Heart left ventricle (tissue), 16 donors: ENCODE results near the gene MYBL2. TPM values are rescaled to one million over a fixed set of nuclear protein-coding genes. Genes with fewer than 3 reads are reported as not detected.

Experiments used
- ATAC-seq, 4 donors: fragments of 200-7000 bp; cut with Tn5 transposase; one replicate each; pipeline ENCODE4 v1.9.1; 2020 to 2022; ENCODE audit warnings: moderate library complexity in 4 of 4, mild to moderate bottlenecking in 3 of 4, moderate number of reproducible peaks in 1 of 4
- DNase-seq, 5 donors: peaks; one replicate each; pipeline ENCODE4 v3.0.0-alpha.2; 2020
- H3K27ac ChIP-seq, 12 donors: fragments of 200-600 bp; sonication (generic) in 4 of 12; one replicate each; pipeline versions ENCODE4 v1.5.0 to v1.8.0; 2016 to 2022; ENCODE audit warnings: mild to moderate bottlenecking in 2 of 12
- H3K27me3 ChIP-seq, 9 donors: fragments of 200-600 bp; sonication (generic) in 2 of 9; one replicate each; pipeline versions ENCODE4 v1.5.1 to v1.8.0; 2016 to 2022; ENCODE audit warnings: mild to moderate bottlenecking in 3 of 9
- H3K36me3 ChIP-seq, 9 donors: fragments of 200-600 bp; sonication (generic) in 2 of 9; one replicate each; pipeline versions ENCODE4 v1.5.0 to v1.8.0; 2018 to 2022; ENCODE audit warnings: mild to moderate bottlenecking in 2 of 9
- H3K4me1 ChIP-seq, 12 donors: fragments of 200-600 bp; sonication (generic) in 4 of 12; one replicate each; pipeline versions ENCODE4 v1.5.0 to v1.8.0; 2016 to 2022; ENCODE audit warnings: mild to moderate bottlenecking in 3 of 12
- H3K4me3 ChIP-seq, 12 donors: fragments of 200-600 bp; sonication (generic) in 4 of 12; one replicate each; pipeline versions ENCODE4 v1.5.0 to v1.8.0; 2017 to 2022; ENCODE audit warnings: mild to moderate bottlenecking in 9 of 12, moderate library complexity in 4 of 12
- H3K9me3 ChIP-seq, 12 donors: fragments of 200-600 bp; sonication (generic) in 4 of 12; one replicate each; pipeline versions ENCODE4 v1.5.0 to v1.8.0; 2016 to 2022; ENCODE audit warnings: mild to moderate bottlenecking in 1 of 12
- POLR2A ChIP-seq, 2 donors: fragments of 450-650 bp; IDR thresholded peaks; one replicate each; pipeline ENCODE4 v1.6.1; 2017; ENCODE audit warnings: antibody characterized with exemption in 2 of 2, mild to moderate bottlenecking in 2 of 2, moderate library complexity in 2 of 2
- WGBS, 4 donors: extraction: QIAGEN DNeasy Blood & Tissue Kit in 2 of 4; methylation state at CpG; one replicate each; pipeline versions ENCODE4 v1.1.5 to v1.1.7; 2013 to 2018; 5-methylcytosine and 5-hydroxymethylcytosine counted together
- intact Hi-C, 10 donors: fragments of 100-400 bp; cut with DNase I; formaldehyde crosslinking; loops; one replicate each; pipeline versions ENCODE4 v1.11.1 to v1.14.2; 2022
- polyA plus RNA-seq, 2 donors: library from polyadenylated mRNA; stranded (reverse); fragments of 200-250 nt; gene quantifications; one replicate each; pipeline ENCODE4 v1.2.3, GENCODE V29; 2013
- total RNA-seq, 9 donors: library from RNA; depleted of rRNA in 2 of 9; stranded (reverse); fragments of >200 nt in 2 of 9; fragmentation: NEBNext Ultra II Directional in 3 of 9; extraction: Animal tissue kit (Norgen Biotek cat#: 25700) in 3 of 9; gene quantifications; one replicate each; pipeline versions ENCODE4 v1.1.0 to v1.2.4, GENCODE V29; 2016 to 2023
- TF ChIP-seq, protein P1 (sequence below), 12 donors: fragments of 200-600 bp; sonication (generic) in 4 of 12; IDR thresholded peaks; one replicate each; pipeline versions ENCODE4 v1.5.0 to v1.8.0; 2018 to 2022; ENCODE audit warnings: antibody characterized with exemption in 12 of 12, mild to moderate bottlenecking in 5 of 12
- donor health status: ischemic (EF 13 %, LVEDD 7.1; RV severe dilation, severe dysfunction).
- donor health status: healthy with polysubstance abuse.
- donor health status: DM: no; HTN: yes; CAD: no.
- donor health status: DM: no; HTN: no; CAD: no.
- donor health status: ischemic (EF 25% LVEDD 6.9; RV normal size, moderate dysfunction).
- donor health status: ischemic (EF 25% LVEDD 5.7; RV mildly dilated, moderate dysfunction).
- donor health status: healthy.
- donor health status: DM: yes; HTN: yes; CAD: no.
- donor health status: ischemic (EF 35%, LVEDD 5.7; RV mildly dilated, moderate dysfunction).
- donor health status: nonischemic (EF 11% LVEDD 7.7; RV severe dilation, severe dysfunction).
- donor health status: DM: yes; HTN: yes; CAD: no.
- donor health status: PGD.
- donor health status: ischemic (EF 29% LVEDD 5.4; RV normal size, mild dysfunction).
- donor health status: nonischemic (EF 23%, LVEDD 6.1; RV moderate dilation, normal function).

MYBL2 gene
- total and polyA plus RNA-seq, 11 donors, result 0.07 to 7.9 (median 0.17) TPM; not detected in 2

DNA sequence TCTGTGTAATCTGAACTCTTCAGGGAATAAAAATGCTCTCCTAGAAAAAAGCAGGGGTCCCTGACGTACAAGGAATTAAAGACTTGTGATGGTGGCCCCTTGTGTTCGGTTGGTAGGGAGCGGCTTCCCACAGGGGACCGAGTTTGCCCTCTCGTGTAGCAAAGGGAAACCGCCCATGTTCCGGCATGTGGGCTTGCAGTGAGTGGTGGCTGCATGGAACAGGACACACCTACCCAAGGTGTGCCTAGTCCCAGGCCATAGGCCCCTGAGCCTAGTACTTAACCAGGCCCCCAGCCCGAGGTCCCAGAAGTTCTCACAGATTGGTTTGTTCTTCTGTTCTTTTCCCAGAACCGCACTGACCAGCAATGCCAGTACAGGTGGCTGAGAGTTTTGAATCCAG lies 15.5 kb downstream of the MYBL2 start:
- peaks cover 0 to 4% (median 0%) of the 10 kb centered on the region in 12 donors for H3K4me1 ChIP-seq
- ATAC-seq (no peak), DNase-seq (no peak)
- no peaks in the 10 kb centered on the region for H3K27me3 ChIP-seq
- TF ChIP-seq, protein P1, sequence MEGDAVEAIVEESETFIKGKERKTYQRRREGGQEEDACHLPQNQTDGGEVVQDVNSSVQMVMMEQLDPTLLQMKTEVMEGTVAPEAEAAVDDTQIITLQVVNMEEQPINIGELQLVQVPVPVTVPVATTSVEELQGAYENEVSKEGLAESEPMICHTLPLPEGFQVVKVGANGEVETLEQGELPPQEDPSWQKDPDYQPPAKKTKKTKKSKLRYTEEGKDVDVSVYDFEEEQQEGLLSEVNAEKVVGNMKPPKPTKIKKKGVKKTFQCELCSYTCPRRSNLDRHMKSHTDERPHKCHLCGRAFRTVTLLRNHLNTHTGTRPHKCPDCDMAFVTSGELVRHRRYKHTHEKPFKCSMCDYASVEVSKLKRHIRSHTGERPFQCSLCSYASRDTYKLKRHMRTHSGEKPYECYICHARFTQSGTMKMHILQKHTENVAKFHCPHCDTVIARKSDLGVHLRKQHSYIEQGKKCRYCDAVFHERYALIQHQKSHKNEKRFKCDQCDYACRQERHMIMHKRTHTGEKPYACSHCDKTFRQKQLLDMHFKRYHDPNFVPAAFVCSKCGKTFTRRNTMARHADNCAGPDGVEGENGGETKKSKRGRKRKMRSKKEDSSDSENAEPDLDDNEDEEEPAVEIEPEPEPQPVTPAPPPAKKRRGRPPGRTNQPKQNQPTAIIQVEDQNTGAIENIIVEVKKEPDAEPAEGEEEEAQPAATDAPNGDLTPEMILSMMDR (IDR thresholded peaks at IDR 0.05), result no peak
- TF ChIP-seq POLR2A (IDR thresholded peaks at IDR 0.05), result no peak
- no peaks in the 10 kb centered on the region for H3K9me3 ChIP-seq
- no peaks in the 10 kb centered on the region for H3K36me3 ChIP-seq
- intact Hi-C loops, result no loop called here
- no peak overlapping the region for H3K4me3 ChIP-seq
- 95 to 99% (median 96%) methylated on average over 9 of the region's 9 CpGs for WGBS, 4 donors
- H3K27ac ChIP-seq, result no peak overlapping the region

DNA sequence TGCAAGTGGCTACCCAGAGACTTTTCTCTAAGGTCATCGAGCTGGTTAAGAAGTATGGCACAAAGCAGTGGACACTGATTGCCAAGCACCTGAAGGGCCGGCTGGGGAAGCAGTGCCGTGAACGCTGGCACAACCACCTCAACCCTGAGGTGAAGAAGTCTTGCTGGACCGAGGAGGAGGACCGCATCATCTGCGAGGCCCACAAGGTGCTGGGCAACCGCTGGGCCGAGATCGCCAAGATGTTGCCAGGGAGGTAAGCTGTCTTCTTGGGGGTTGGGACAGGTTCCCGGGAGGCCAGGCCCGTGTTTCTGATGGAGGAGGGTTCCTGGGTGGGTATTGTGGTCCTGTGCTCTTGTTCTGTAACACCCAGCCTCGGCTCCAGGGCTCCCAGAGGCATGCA lies 19.9 kb downstream of the MYBL2 start:
- intact Hi-C loops, result no loop called here
- Histone ChIP-seq H3K36me3 (no peaks in the 10 kb centered on the region), H3K27me3 (no peaks in the 10 kb centered on the region), H3K4me1 (peaks cover 0 to 3% (median 0%) of the 10 kb centered on the region in 12 donors), H3K27ac (no peak overlapping the region), H3K4me3 (no peak overlapping the region), H3K9me3 (no peaks in the 10 kb centered on the region)
- DNase-seq, result no peak
- no peak for ATAC-seq
- 90 to 93% (median 91%) methylated on average over 12 to 13 of the region's 13 CpGs for WGBS, 4 donors
- TF ChIP-seq, protein P1 (IDR thresholded peaks at IDR 0.05), result no peak
- no peak for TF ChIP-seq POLR2A (IDR thresholded peaks at IDR 0.05)

DNA sequence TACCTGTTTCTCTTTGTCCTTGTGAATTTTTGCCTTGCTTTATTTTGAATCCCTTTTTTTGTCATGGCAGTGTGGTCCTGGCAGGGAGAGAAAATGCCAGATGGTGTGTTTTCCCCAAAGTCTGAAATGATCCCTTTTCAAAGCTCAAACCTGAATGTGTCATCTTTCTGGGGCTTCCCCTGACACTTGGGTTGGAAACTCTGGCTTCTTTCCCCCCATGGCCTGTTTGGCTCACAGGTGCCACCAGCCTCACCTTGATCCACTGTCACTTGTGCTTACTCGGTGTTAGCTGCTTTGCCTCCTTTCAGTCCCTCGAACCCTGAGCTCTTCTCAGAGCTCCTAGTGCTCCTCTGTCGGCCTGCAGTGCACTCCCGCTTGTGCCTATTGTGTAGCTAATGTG lies 22.3 kb downstream of the MYBL2 start:
- intact Hi-C loops, result no loop called here
- ATAC-seq (no peak), DNase-seq (no peak)
- WGBS, 4 donors, result 91 to 97% (median 94%) methylated on average over 4 of the region's 4 CpGs
- Histone ChIP-seq H3K4me3 (no peak overlapping the region), H3K27ac (no peak overlapping the region), H3K36me3 (no peaks in the 10 kb centered on the region), H3K9me3 (no peaks in the 10 kb centered on the region), H3K27me3 (no peaks in the 10 kb centered on the region), H3K4me1 (no peaks in the 10 kb centered on the region)
- TF ChIP-seq, protein P1 (IDR thresholded peaks at IDR 0.05), result no peak
- TF ChIP-seq POLR2A (IDR thresholded peaks at IDR 0.05), result no peak

DNA sequence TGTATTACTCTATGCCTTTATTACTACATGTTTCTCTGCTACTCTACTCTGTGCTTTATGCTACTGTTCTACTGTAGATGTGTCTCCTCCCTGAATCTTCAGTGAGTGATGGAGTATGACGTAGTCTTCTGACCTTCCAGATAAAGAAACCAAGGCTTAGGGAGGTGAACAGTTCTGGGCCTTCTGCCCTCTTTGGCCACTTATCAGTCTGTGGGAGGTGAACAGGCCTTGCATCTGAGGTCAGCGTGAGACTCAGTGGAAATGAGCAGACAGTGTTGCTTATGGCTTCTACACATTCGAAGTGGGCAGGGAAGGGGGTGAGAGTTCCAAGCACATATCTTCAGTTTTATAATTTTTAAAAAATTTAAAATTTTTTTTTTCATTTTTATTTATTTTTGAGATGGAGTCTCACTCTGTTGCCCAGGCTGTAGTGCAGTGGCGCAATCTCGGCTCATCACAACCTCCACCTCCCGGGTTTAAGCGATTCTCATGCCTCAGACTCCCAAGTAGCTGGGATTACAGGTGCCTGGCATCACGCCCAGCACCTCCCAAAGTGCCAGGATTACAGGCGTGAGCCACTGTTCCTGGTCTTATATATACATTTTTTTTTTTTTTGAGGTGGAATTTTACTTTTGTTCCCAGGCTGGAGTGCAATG lies 24.2 kb downstream of the MYBL2 start:
- H3K36me3 ChIP-seq, result no peaks in the 10 kb centered on the region
- TF ChIP-seq, protein P1 (IDR thresholded peaks at IDR 0.05), result no peak
- TF ChIP-seq POLR2A (IDR thresholded peaks at IDR 0.05), result no peak
- intact Hi-C loops, result loop anchor here in 2 of 10 donors (5.0 kb wide), 1 partner anchor 154 kb away; no protein-coding TSS in a partner anchor
- no peaks in the 10 kb centered on the region for H3K4me1 ChIP-seq
- DNase-seq (no peak), ATAC-seq (peak in 1 of 4 donors; percentile 42)
- H3K27ac ChIP-seq, result no peak overlapping the region
- 85 to 91% (median 89%) methylated on average over 9 of the region's 9 CpGs for WGBS, 4 donors
- no peaks in the 10 kb centered on the region for H3K27me3 ChIP-seq
- no peaks in the 10 kb centered on the region for H3K9me3 ChIP-seq
- H3K4me3 ChIP-seq, result no peak overlapping the region
